Smooth muscle cell (in vitro differentiated cells): Measurements from ENCODE around the gene CEMP1. TPM values are rescaled to one million over a fixed set of nuclear protein-coding genes. Genes with fewer than 3 reads are reported as not detected.

ENCODE experiments used
- DNase-seq: peaks from one replicate; lab custom pipeline; 2025; ENCODE audit not compliant: unreplicated experiment; lab: John Stamatoyannopoulos, UW
- H2AFZ ChIP-seq: fragments of 200-600 bp; sonication (generic); 2 replicates; pipeline ENCODE4 v1.6.0; 2016; ENCODE audit warnings: antibody characterized with exemption, low read depth, mild to moderate bottlenecking
- H3F3A ChIP-seq: fragments of 200-600 bp; sonication (generic); 2 replicates; pipeline ENCODE4 v1.6.0; 2017; ENCODE audit warnings: antibody characterized with exemption, low read depth
- H3K27ac ChIP-seq: fragments of 200-600 bp; sonication (generic); 2 replicates; pipeline ENCODE4 v1.5.1; 2016; ENCODE audit warnings: low read depth, mild to moderate bottlenecking
- H3K27me3 ChIP-seq: fragments of 200-600 bp; sonication (generic); 2 replicates; pipeline ENCODE4 v1.6.1; 2016; ENCODE audit warnings: low read depth, mild to moderate bottlenecking
- H3K36me3 ChIP-seq: fragments of 200-600 bp; sonication (generic); 2 replicates; pipeline ENCODE4 v1.5.1; 2016; ENCODE audit warnings: low read depth
- H3K4me1 ChIP-seq: fragments of 200-600 bp; sonication (generic); 2 replicates; pipeline ENCODE4 v1.5.1; 2016; ENCODE audit warnings: low read depth
- H3K4me2 ChIP-seq: fragments of 200-600 bp; sonication (generic); 2 replicates; pipeline ENCODE4 v1.6.0; 2016; ENCODE audit warnings: mild to moderate bottlenecking
- H3K4me3 ChIP-seq: fragments of 200-600 bp; sonication (generic); 2 replicates; pipeline ENCODE4 v1.5.1; 2016; ENCODE audit warnings: mild to moderate bottlenecking
- H3K79me2 ChIP-seq: fragments of 200-600 bp; sonication (generic); 2 replicates; pipeline ENCODE4 v1.6.0; 2016; ENCODE audit warnings: low read depth, mild to moderate bottlenecking
- H3K9ac ChIP-seq: fragments of 200-600 bp; sonication (generic); 2 replicates; pipeline ENCODE4 v1.6.0; 2016; ENCODE audit warnings: low read depth
- H3K9me3 ChIP-seq: fragments of 200-600 bp; sonication (generic); replicated peaks from 2 replicates; pipeline ENCODE4 v1.5.1; 2016; ENCODE audit warnings: low read depth
- H4K20me1 ChIP-seq: fragments of 200-600 bp; sonication (generic); 2 replicates; pipeline ENCODE4 v1.6.0; 2016; ENCODE audit warnings: low read depth
- WGBS: methylation state at CpG from one replicate; pipeline ENCODE4 v1.1.7; 2016; ENCODE audit warnings: low lambda C conversion rate; 5-methylcytosine and 5-hydroxymethylcytosine counted together
- polyA plus RNA-seq: library from polyadenylated mRNA; unstranded; fragments of >200 nt; fragmentation: Nextera tagmentation; extraction: Ambion mirVana; gene quantifications from 2 replicates; pipeline ENCODE4 v1.2.1, GENCODE V29; 2016
- total RNA-seq: library from RNA; depleted of rRNA; stranded (reverse); fragments of >200 nt; gene quantifications from 2 replicates; pipeline ENCODE4 v1.2.3, GENCODE V29; 2014
- TF ChIP-seq, protein P1 (sequence below): fragments of 200-600 bp; sonication (generic); IDR thresholded peaks from 2 replicates; pipeline ENCODE4 v1.5.1; 2017; ENCODE audit warnings: borderline replicate concordance, mild to moderate bottlenecking, antibody characterized with exemption; ENCODE audit not compliant: insufficient read depth, poor library complexity, severe bottlenecking

Gene CEMP1
- total and polyA plus RNA-seq, 2 experiments from 2014 or later = 1.7 TPM; not detected in 1

DNA sequence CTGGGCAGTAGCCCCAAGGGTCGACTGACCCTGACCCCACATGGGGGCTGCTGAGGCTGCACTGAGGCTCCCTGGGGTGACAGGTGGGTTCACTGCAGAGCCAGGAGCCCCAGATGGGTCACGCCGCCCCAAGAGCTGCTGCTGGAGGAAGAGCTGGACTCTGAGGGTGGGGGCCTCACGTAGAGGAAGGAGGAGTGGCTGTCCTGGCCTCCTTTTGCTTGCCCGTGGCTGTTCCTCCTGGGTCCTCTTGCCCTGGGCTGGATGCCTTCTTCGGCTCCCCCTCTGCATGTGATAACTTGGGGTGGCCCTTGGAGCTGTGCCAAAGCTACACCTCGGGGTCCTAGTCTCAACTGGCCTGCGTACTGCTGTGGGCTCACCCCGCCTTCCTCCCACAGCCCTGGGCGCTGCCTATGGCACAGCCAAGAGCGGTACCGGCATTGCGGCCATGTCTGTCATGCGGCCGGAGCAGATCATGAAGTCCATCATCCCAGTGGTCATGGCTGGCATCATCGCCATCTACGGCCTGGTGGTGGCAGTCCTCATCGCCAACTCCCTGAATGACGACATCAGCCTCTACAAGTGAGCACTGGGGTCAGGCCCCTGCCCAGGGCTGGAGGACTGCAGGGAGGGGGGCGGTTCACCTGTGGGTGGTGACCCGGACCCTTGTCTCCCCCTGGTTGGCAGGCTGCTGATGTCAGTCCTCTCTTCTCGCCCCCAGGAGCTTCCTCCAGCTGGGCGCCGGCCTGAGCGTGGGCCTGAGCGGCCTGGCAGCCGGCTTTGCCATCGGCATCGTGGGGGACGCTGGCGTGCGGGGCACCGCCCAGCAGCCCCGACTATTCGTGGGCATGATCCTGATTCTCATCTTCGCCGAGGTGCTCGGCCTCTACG, 12.1 kb downstream of the CEMP1 start:
- no peaks in the 10 kb centered on the region for H3K36me3 ChIP-seq
- H4K20me1 ChIP-seq = peaks cover 56% of the 10 kb centered on the region
- no peaks in the 10 kb centered on the region for H3F3A ChIP-seq
- H3K79me2 ChIP-seq = peaks cover 65% of the 10 kb centered on the region
- 92% methylated on average over 39 of the region's 39 CpGs for WGBS
- no peak overlapping the region for H2AFZ ChIP-seq
- TF ChIP-seq, protein P1, sequence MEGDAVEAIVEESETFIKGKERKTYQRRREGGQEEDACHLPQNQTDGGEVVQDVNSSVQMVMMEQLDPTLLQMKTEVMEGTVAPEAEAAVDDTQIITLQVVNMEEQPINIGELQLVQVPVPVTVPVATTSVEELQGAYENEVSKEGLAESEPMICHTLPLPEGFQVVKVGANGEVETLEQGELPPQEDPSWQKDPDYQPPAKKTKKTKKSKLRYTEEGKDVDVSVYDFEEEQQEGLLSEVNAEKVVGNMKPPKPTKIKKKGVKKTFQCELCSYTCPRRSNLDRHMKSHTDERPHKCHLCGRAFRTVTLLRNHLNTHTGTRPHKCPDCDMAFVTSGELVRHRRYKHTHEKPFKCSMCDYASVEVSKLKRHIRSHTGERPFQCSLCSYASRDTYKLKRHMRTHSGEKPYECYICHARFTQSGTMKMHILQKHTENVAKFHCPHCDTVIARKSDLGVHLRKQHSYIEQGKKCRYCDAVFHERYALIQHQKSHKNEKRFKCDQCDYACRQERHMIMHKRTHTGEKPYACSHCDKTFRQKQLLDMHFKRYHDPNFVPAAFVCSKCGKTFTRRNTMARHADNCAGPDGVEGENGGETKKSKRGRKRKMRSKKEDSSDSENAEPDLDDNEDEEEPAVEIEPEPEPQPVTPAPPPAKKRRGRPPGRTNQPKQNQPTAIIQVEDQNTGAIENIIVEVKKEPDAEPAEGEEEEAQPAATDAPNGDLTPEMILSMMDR = no peak
- H3K9me3 ChIP-seq = no peaks in the 10 kb centered on the region
- H3K27ac ChIP-seq = peak overlapping the region; percentile 72
- H3K4me2 ChIP-seq = peak overlapping the region; percentile 88
- H3K9ac ChIP-seq = no peak overlapping the region
- H3K27me3 ChIP-seq = no peaks in the 10 kb centered on the region
- DNase-seq = no peak
- H3K4me3 ChIP-seq = no peak overlapping the region
- peaks cover 20% of the 10 kb centered on the region for H3K4me1 ChIP-seq

DNA sequence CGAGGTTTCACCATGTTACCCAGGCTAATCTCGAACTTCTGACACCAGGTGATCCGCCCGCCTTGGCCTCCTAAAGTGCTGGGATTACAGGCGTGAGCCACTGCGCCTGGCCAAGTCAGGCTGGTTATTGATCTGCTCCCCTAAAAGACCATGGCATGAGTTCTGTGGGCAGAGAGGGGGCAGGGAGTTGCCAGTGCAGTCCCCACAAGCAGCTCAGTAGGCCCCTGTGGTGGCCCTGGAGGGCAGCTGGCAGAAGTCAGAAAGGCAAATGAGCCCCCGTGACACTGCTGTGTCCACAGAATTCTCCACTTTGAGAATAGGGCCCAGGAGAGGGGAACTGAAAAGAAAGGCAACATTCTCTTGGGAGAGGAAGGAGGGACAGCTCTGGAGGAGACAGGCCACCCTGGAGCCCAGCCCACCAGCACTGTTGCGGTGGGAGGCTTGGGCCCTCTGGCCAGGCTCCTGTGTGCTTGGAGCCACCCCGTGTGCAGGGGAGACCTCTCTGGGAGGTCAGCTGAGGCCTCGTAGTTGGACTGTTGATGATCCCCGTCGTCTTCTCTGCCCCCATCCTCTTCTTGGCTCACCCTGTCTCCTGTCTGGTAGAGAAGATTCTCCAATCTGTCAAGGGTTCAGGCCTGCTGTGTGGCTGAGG, 13.1 kb downstream of the CEMP1 start:
- H3F3A ChIP-seq = peaks cover 2% of the 10 kb centered on the region
- H4K20me1 ChIP-seq = peaks cover 56% of the 10 kb centered on the region
- no peak overlapping the region for H3K4me3 ChIP-seq
- 89% methylated on average over 12 of the region's 12 CpGs for WGBS
- TF ChIP-seq, protein P1 = no peak
- no peak overlapping the region for H3K4me2 ChIP-seq
- peak overlapping the region; percentile 47 for H3K27ac ChIP-seq
- no peaks in the 10 kb centered on the region for H3K36me3 ChIP-seq
- peaks cover 67% of the 10 kb centered on the region for H3K79me2 ChIP-seq
- H3K4me1 ChIP-seq = peaks cover 23% of the 10 kb centered on the region
- H3K9me3 ChIP-seq = no peaks in the 10 kb centered on the region
- H3K9ac ChIP-seq = no peak overlapping the region
- no peak for DNase-seq
- no peaks in the 10 kb centered on the region for H3K27me3 ChIP-seq
- no peak overlapping the region for H2AFZ ChIP-seq

GRCh38 chr16:2516391-2517240, 14.6 kb downstream of the CEMP1 start:
- Histone ChIP-seq H3K36me3 (no peaks in the 10 kb centered on the region), H3K27me3 (no peaks in the 10 kb centered on the region), H4K20me1 (peaks cover 56% of the 10 kb centered on the region), H3F3A (peaks cover 3% of the 10 kb centered on the region), H3K4me1 (peaks cover 31% of the 10 kb centered on the region), H3K4me3 (no peak overlapping the region), H3K9me3 (no peaks in the 10 kb centered on the region), H3K79me2 (peaks cover 67% of the 10 kb centered on the region), H2AFZ (no peak overlapping the region), H3K9ac (no peak overlapping the region), H3K4me2 (peak overlapping the region; percentile 98), H3K27ac (peak overlapping the region; percentile 100)
- TF ChIP-seq, protein P1 = no peak
- 93% methylated on average over 11 of the region's 11 CpGs for WGBS
- no peak for DNase-seq
